K562 (cell line): ENCODE measurements around the gene POLR1C. TPM values are rescaled to one million over a fixed set of nuclear protein-coding genes. Genes with fewer than 3 reads are reported as not detected.

Source experiments
- ATF1 ChIP-seq, 2 experiments: fragments of 450-650 bp in 1 of 2; IDR thresholded peaks; 2 replicates each; pipeline ENCODE4 v1.6.1; 2016; ENCODE audit warnings: missing compliant biosample characterization in 1 of 2, missing genetic modification characterization in 1 of 2
- BRD4 ChIP-seq: fragments of 200-600 bp; sonication (generic); IDR thresholded peaks from 2 replicates; pipeline ENCODE4 v1.6.1; 2017; ENCODE audit warnings: inconsistent platforms
- CBX8 ChIP-seq: fragments of 200-600 bp; sonication (generic); IDR thresholded peaks from 2 replicates; pipeline ENCODE4 v1.6.1; 2012; ENCODE audit warnings: borderline replicate concordance, mixed run types, low read depth, mild to moderate bottlenecking, moderate library complexity, mixed read lengths, low read length, control low read depth, inconsistent platforms; ENCODE audit not compliant: poor library complexity, severe bottlenecking; ENCODE audit errors: extremely low read depth
- DACH1 ChIP-seq: fragments of 450-650 bp; IDR thresholded peaks from 2 replicates; pipeline ENCODE4 v1.6.1; 2018; ENCODE audit not compliant: partially characterized antibody
- GATAD2A ChIP-seq: fragments of 450-650 bp; IDR thresholded peaks from 2 replicates; pipeline ENCODE4 v1.6.1; 2017
- HDAC1 ChIP-seq, 2 experiments: fragments of 450-650 bp; IDR thresholded peaks; 2 replicates each; pipeline ENCODE4 v1.6.1; 2016 to 2017; ENCODE audit warnings: inconsistent platforms in 1 of 2, mild to moderate bottlenecking in 1 of 2, moderate library complexity in 1 of 2
- HNRNPLL ChIP-seq: fragments of 200-400 bp; formaldehyde crosslinking; IDR thresholded peaks from 2 replicates; pipeline ENCODE4 v1.6.1; 2017; ENCODE audit warnings: low read length, low read depth, mild to moderate bottlenecking; ENCODE audit not compliant: poor library complexity, severe bottlenecking
- IRF2 ChIP-seq: sonication (generic); formaldehyde crosslinking; IDR thresholded peaks from 2 replicates; pipeline ENCODE4 v1.8.1; 2022; ENCODE audit warnings: mild to moderate bottlenecking, missing genetic modification reagents
- MBD2 ChIP-seq: sonication (generic); IDR thresholded peaks from 2 replicates; pipeline ENCODE4 v1.6.1; 2016; ENCODE audit warnings: low read depth, borderline replicate concordance
- MCM2 ChIP-seq: fragments of 450-650 bp; IDR thresholded peaks from 2 replicates; pipeline ENCODE4 v1.6.1; 2017; ENCODE audit warnings: low read depth, mild to moderate bottlenecking
- RBM17 ChIP-seq: fragments of 200-400 bp; formaldehyde crosslinking; IDR thresholded peaks from 2 replicates; pipeline ENCODE4 v1.6.1; 2017; ENCODE audit warnings: low read depth, mild to moderate bottlenecking, low read length, borderline replicate concordance
- SAFB ChIP-seq: fragments of 200-400 bp; formaldehyde crosslinking; IDR thresholded peaks from 2 replicates; pipeline ENCODE4 v1.6.1; 2017; ENCODE audit warnings: low read depth, low read length, borderline replicate concordance
- SIN3B ChIP-seq: fragments of 450-650 bp; IDR thresholded peaks from 2 replicates; pipeline ENCODE4 v1.6.1; 2017; ENCODE audit warnings: low read depth, mild to moderate bottlenecking, moderate library complexity
- TCF7L2 ChIP-seq: fragments of 150-350 bp; IDR thresholded peaks from 2 replicates; pipeline ENCODE4 v1.6.1; 2016; ENCODE audit warnings: low read depth, mild to moderate bottlenecking, low read length, moderate library complexity
- TFAM ChIP-seq: fragments of 250-450 bp; sonication (Bioruptor Pico); conservative IDR thresholded peaks from 2 replicates; pipeline ENCODE4 v1.5.0; 2021; ENCODE audit warnings: mild to moderate bottlenecking, moderate library complexity
- THRAP3 ChIP-seq: fragments of 450-650 bp; IDR thresholded peaks from 2 replicates; pipeline ENCODE4 v1.6.1; 2016; ENCODE audit warnings: mild to moderate bottlenecking, inconsistent platforms, borderline replicate concordance
- ZBTB8A ChIP-seq: fragments of 450-650 bp; IDR thresholded peaks from 2 replicates; pipeline ENCODE4 v1.6.1; 2018; ENCODE audit warnings: mild to moderate bottlenecking, moderate library complexity; ENCODE audit not compliant: partially characterized antibody
- ZC3H11A ChIP-seq: IDR thresholded peaks from 2 replicates; pipeline ENCODE4 v1.6.1; 2012; ENCODE audit warnings: low read depth, low read length, improper control_type of control experiment
- ZNF134 ChIP-seq: fragments of 250-450 bp; sonication (Bioruptor Pico); conservative IDR thresholded peaks from 2 replicates; pipeline ENCODE4 v1.4.0; 2020
- ZNF445 ChIP-seq: fragments of 250-450 bp; sonication (Bioruptor Pico); IDR thresholded peaks from 2 replicates; pipeline ENCODE4 v1.4.0; 2020; ENCODE audit warnings: low read depth, mild to moderate bottlenecking, moderate library complexity
- ZNF583 ChIP-seq: fragments of 250-450 bp; sonication (Bioruptor Pico); IDR thresholded peaks from 2 replicates; pipeline ENCODE4 v1.4.0; 2020
- ZNF785 ChIP-seq: fragments of 250-450 bp; sonication (Bioruptor Pico); IDR thresholded peaks from 2 replicates; pipeline ENCODE4 v1.4.0; 2020; ENCODE audit warnings: mild to moderate bottlenecking
- polyA plus RNA-seq, 8 experiments: library from polyadenylated mRNA; depleted of rRNA in 4 of 8; stranded (reverse) in 5 of 8; unstranded in 3 of 8; fragments of >200 nt; fragmentation: Nextera tagmentation in 2 of 8; fragmentation: Illumina TruSeq in 1 of 8; extraction: Ambion mirVana in 2 of 8; extraction: Trizol in 1 of 8; gene quantifications; 2 replicates each; pipeline versions ENCODE4 v1.2.1 to v1.2.3, GENCODE V29; 2011 to 2014; ENCODE audit warnings: inconsistent platforms in 1 of 8, missing spikeins in 1 of 8
- total RNA-seq, 7 experiments: library from RNA; depleted of rRNA in 6 of 7; stranded (reverse); fragments of >200 nt in 6 of 7; fragmentation: Illumina TruSeq in 2 of 7; extraction: Trizol in 2 of 7; gene quantifications; 2 replicates each; pipeline versions ENCODE4 v1.2.1 to v1.2.3, GENCODE V29; 2011 to 2021; ENCODE audit warnings: low replicate concordance in 1 of 7
- TF ChIP-seq, protein P1 (sequence below): fragments of 250-450 bp; sonication (Bioruptor Pico); IDR thresholded peaks from 2 replicates; pipeline ENCODE4 v1.5.0; 2021
- TF ChIP-seq, protein P2 (sequence below), 2 experiments: IDR thresholded peaks; 2 replicates each; pipeline ENCODE4 v1.6.1; 2012; ENCODE audit warnings: improper control_type of control experiment in 2 of 2, low read depth in 2 of 2, low read length in 2 of 2, borderline replicate concordance in 1 of 2
- TF ChIP-seq, protein P3 (sequence below): sonication (generic); formaldehyde crosslinking; IDR thresholded peaks from 2 replicates; pipeline ENCODE4 v1.8.1; 2022; ENCODE audit warnings: missing genetic modification reagents

Gene POLR1C
- total and polyA plus RNA-seq, 9 of the 15 experiments (the other 6 are each of a cell fraction or from before 2014, with no cell fraction given), result 83.5 to 429 (median 120) TPM

DNA sequence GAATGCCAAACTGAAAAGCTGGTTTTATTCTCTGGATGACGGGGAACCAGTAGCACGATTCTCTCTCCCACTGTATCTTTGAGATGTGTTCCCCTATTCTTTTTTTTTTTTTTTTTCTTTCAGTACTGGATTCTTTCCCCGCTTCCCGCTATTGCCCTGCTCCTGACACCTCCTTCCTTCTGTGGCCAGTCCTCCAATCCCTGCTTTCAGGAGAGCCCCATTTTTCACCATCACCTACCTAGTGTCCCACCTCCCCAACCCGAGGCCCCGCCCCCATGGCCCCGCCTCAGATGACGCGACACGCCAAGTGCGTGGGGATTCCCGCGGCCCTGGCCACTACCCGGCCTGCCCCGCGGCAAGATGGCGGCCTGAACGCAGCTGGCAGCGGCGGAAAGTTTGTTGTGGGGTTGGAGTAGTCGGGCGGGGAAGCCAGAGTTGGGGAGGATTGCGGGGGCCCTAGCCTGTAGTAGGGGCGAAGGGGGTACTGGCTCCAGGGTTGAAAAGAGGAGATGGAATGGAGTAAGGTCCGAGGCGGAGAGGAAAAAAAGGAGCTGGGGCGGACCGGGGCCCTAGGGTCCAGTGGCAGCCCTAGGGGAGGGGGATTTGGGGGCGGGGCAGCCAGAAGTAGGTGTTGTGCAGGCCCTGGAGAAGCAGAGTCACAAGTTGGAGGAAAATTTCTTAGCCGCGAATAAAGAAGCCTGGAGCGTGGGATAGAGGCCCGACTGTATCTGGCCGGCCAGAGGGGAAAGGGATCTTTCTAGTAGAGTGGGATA is 39.5 kb upstream of the POLR1C start, which contains the start of gene TJAP1 (continued):
- TF ChIP-seq, protein P1, sequence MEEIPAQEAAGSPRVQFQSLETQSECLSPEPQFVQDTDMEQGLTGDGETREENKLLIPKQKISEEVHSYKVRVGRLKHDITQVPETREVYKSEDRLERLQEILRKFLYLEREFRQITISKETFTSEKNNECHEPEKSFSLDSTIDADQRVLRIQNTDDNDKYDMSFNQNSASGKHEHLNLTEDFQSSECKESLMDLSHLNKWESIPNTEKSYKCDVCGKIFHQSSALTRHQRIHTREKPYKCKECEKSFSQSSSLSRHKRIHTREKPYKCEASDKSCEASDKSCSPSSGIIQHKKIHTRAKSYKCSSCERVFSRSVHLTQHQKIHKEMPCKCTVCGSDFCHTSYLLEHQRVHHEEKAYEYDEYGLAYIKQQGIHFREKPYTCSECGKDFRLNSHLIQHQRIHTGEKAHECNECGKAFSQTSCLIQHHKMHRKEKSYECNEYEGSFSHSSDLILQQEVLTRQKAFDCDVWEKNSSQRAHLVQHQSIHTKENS (CRISPR knock-in tag), result no peak
- no peak for TF ChIP-seq THRAP3
- TF ChIP-seq TFAM (CRISPR knock-in tag), result no peak
- TF ChIP-seq ZC3H11A, result no peak
- TF ChIP-seq CBX8, result no peak
- TF ChIP-seq BRD4, result peak; percentile 79; the same call in 1 of the 2 replicates
- TF ChIP-seq HDAC1 (IDR thresholded peaks at IDR 0.05), result peak; percentile 14 to 86; a peak in 3 of 4 replicates
- peak; percentile 54; the same call in 1 of the 2 replicates for TF ChIP-seq ATF1 (CRISPR knock-in tag; IDR thresholded peaks at IDR 0.05)
- TF ChIP-seq ATF1 (tag; IDR thresholded peaks at IDR 0.05), result peak; percentile 83
- no peak for TF ChIP-seq MCM2
- TF ChIP-seq SAFB, result peak; percentile 58; the same call in 1 of the 2 replicates
- TF ChIP-seq ZNF445 (CRISPR knock-in tag), result no peak
- TF ChIP-seq TCF7L2, result no peak
- TF ChIP-seq, protein P2, sequence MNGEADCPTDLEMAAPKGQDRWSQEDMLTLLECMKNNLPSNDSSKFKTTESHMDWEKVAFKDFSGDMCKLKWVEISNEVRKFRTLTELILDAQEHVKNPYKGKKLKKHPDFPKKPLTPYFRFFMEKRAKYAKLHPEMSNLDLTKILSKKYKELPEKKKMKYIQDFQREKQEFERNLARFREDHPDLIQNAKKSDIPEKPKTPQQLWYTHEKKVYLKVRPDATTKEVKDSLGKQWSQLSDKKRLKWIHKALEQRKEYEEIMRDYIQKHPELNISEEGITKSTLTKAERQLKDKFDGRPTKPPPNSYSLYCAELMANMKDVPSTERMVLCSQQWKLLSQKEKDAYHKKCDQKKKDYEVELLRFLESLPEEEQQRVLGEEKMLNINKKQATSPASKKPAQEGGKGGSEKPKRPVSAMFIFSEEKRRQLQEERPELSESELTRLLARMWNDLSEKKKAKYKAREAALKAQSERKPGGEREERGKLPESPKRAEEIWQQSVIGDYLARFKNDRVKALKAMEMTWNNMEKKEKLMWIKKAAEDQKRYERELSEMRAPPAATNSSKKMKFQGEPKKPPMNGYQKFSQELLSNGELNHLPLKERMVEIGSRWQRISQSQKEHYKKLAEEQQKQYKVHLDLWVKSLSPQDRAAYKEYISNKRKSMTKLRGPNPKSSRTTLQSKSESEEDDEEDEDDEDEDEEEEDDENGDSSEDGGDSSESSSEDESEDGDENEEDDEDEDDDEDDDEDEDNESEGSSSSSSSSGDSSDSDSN (IDR thresholded peaks at IDR 0.05; ENCODE audit: borderline replicate concordance in 1 of 2, low read depth in 2 of 2, low read length in 2 of 2), result no peak
- peak; percentile 74 for TF ChIP-seq MBD2
- TF ChIP-seq RBM17, result no peak
- TF ChIP-seq IRF2 (CRISPR knock-in tag), result no peak
- no peak for TF ChIP-seq ZNF785 (CRISPR knock-in tag)
- TF ChIP-seq DACH1, result peak; percentile 46
- TF ChIP-seq HNRNPLL, result peak; percentile 80
- peak; percentile 91 for TF ChIP-seq SIN3B
- no peak for TF ChIP-seq ZNF583 (CRISPR knock-in tag)
- no peak for TF ChIP-seq GATAD2A
- TF ChIP-seq ZBTB8A, result no peak
- TF ChIP-seq, protein P3, sequence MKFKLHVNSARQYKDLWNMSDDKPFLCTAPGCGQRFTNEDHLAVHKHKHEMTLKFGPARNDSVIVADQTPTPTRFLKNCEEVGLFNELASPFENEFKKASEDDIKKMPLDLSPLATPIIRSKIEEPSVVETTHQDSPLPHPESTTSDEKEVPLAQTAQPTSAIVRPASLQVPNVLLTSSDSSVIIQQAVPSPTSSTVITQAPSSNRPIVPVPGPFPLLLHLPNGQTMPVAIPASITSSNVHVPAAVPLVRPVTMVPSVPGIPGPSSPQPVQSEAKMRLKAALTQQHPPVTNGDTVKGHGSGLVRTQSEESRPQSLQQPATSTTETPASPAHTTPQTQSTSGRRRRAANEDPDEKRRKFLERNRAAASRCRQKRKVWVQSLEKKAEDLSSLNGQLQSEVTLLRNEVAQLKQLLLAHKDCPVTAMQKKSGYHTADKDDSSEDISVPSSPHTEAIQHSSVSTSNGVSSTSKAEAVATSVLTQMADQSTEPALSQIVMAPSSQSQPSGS (CRISPR knock-in tag), result no peak
- 0 out of 2 replicates have a peak, but pooled peaks have one; percentile 34 for TF ChIP-seq ZNF134 (CRISPR knock-in tag)
